GM12873 (cell line): ENCODE measurements around the gene EFNA3.

Experiments
- TF ChIP-seq, protein P1 (sequence below): IDR thresholded peaks from 2 replicates; pipeline ENCODE4 v1.5.1; 2012; ENCODE audit warnings: low read depth, mild to moderate bottlenecking, moderate library complexity, low read length, control low read depth; ENCODE audit not compliant: insufficient read depth; ENCODE audit errors: missing control alignments

Gene EFNA3

DNA sequence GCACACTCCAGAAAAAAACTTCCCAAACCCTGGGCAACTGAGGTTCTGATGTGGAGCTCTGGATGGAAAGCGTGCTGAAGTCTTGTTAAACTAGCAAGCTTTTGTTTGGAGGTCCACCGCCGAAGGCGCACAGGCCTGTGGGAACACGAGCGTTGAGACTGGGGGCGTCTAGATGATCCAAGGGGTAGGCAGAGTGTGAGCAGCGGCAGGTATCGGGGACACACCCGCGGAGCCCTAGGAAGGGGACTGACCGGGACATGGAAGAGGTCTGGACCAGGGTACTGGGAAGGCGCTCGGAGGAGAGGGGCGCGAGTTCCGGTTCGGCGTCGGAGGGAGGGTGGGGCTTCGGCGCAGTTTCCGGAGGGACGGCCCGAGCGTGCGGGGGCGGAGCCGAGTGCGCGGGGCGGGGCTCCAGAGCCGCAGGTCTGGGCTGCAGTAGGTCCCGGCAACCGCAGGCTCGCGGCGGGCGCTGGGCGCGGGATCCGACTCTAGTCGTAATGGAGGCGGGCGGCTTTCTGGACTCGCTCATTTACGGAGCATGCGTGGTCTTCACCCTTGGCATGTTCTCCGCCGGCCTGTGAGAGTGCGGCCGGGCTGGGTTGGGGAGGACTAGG is 56.9 kb downstream of the EFNA3 start, which contains the start of gene SLC50A1:
SLC50A1 (plus strand) TSS at position 438 of the 614 bp plus-strand sequence; CDS start at position 498, 60 bp downstream.
- TF ChIP-seq, protein P1, sequence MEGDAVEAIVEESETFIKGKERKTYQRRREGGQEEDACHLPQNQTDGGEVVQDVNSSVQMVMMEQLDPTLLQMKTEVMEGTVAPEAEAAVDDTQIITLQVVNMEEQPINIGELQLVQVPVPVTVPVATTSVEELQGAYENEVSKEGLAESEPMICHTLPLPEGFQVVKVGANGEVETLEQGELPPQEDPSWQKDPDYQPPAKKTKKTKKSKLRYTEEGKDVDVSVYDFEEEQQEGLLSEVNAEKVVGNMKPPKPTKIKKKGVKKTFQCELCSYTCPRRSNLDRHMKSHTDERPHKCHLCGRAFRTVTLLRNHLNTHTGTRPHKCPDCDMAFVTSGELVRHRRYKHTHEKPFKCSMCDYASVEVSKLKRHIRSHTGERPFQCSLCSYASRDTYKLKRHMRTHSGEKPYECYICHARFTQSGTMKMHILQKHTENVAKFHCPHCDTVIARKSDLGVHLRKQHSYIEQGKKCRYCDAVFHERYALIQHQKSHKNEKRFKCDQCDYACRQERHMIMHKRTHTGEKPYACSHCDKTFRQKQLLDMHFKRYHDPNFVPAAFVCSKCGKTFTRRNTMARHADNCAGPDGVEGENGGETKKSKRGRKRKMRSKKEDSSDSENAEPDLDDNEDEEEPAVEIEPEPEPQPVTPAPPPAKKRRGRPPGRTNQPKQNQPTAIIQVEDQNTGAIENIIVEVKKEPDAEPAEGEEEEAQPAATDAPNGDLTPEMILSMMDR = no peak

- TF ChIP-seq, protein P1 = no peak
These were observed 58.1 kb downstream of the EFNA3 start for GRCh38 chr1:155136748-155137147.
